ENCODE data around the gene TIMELESS.
"Not testable (repeated sequence)": the region's sequence is repeated elsewhere in the genome, so short reads cannot be mapped to it uniquely, and the experiment has no call there.

TIMELESS gene, protein sequence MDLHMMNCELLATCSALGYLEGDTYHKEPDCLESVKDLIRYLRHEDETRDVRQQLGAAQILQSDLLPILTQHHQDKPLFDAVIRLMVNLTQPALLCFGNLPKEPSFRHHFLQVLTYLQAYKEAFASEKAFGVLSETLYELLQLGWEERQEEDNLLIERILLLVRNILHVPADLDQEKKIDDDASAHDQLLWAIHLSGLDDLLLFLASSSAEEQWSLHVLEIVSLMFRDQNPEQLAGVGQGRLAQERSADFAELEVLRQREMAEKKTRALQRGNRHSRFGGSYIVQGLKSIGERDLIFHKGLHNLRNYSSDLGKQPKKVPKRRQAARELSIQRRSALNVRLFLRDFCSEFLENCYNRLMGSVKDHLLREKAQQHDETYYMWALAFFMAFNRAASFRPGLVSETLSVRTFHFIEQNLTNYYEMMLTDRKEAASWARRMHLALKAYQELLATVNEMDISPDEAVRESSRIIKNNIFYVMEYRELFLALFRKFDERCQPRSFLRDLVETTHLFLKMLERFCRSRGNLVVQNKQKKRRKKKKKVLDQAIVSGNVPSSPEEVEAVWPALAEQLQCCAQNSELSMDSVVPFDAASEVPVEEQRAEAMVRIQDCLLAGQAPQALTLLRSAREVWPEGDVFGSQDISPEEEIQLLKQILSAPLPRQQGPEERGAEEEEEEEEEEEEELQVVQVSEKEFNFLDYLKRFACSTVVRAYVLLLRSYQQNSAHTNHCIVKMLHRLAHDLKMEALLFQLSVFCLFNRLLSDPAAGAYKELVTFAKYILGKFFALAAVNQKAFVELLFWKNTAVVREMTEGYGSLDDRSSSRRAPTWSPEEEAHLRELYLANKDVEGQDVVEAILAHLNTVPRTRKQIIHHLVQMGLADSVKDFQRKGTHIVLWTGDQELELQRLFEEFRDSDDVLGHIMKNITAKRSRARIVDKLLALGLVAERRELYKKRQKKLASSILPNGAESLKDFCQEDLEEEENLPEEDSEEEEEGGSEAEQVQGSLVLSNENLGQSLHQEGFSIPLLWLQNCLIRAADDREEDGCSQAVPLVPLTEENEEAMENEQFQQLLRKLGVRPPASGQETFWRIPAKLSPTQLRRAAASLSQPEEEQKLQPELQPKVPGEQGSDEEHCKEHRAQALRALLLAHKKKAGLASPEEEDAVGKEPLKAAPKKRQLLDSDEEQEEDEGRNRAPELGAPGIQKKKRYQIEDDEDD

DNA sequence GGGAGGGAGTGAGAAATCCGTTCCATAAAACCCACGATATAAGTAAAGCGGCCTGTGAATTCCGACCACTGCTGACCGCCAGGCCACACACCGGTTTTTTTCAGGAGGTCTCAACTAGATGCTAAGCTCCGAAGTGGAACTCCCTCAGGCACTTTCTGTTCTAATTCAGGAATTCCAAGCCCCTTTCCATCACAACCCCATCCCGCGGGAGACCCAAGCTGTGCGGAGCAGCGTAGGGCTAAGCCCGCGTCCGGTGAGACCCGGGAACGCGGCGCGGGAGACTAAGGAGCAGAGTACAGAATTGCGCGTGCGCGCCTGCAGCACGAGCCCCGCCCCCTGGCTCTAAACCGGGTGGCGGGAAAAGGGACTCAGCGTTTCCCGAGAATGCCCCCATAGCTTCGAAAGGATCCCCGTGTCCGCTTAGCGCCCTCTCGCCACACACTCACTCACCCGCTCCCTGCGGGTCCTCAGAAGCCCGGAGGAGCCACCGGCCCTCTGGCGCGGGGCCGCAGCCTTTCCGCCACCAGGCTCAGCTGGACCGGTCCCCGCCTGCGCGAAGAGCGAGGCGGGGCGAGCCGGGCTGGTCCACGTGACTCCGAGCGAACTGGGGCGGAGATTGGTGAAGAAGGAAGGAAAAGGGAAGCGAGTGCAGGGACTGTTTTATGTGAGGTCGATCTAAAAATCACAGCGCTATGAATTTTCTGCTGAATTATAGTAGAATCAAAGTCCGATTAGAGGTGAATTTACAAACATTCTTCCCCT is at the start of gene TIMELESS:
TSS of gene TIMELESS (minus strand) at position 567 of the 762 bp plus-strand sequence. CDS start 15,256 bp downstream, outside the sequence.
- DNase-seq: peak; percentile 91

GRCh38 chr12:56498126-56498902 is 49.1 kb upstream of the TIMELESS start:
- DNase-seq: not testable (repeated sequence)

- peak; percentile 56 for DNase-seq
Observed at GRCh38 chr12:56496704-56497103, 47.5 kb upstream of the TIMELESS start.

GRCh38 chr12:56494481-56494880 is 45.3 kb upstream of the TIMELESS start:
- DNase-seq: not testable (repeated sequence)

DNA sequence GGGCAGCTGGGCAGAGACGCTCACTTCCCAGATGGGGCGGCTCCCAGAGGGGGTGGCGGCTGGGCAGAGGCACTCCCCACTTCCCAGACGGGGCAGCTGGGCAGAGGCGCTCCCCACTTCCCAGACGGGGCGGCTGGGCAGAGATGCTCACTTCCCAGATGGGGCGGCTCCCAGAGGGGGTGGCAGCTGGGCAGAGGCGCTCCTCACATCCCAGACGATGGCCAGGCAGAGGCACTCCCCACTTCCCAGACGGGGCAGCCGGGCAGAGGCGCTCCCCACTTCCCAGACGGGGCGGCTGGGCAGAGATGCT is 44.8 kb upstream of the TIMELESS start:
- not testable (repeated sequence) for DNase-seq

DNA sequence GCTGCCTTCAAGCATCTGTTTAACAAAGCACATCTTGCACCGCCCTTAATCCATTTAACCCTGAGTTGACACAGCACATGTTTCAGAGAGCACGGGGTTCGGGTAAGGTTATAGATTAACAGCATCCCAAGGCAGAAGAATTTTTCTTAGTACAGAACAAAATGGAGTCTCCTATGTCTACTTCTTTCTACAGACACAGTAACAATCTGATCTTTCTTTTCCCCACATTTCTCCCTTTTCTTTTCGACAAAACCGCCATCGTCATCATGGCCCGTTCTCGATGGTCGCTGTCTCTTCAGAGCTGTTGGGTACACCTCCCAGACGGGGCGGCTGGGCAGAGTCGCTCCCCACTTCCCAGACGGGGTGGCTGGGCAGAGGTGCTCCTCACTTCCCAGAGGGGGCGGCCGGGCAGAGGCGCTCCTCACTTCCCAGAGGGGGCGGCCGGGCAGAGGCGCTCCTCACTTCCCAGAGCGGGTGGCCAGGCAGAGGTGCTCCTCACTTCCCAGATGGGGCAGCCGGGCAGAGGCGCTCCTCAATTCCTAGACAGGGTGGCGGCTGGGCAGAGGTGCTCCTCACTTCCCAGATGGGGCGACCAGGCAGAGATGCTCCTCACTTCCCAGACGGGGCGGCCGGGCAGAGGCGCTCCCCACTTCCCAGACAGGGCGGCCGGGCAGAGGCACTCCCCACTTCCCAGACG is 44.3 kb upstream of the TIMELESS start:
- not testable (repeated sequence) for DNase-seq

DNA sequence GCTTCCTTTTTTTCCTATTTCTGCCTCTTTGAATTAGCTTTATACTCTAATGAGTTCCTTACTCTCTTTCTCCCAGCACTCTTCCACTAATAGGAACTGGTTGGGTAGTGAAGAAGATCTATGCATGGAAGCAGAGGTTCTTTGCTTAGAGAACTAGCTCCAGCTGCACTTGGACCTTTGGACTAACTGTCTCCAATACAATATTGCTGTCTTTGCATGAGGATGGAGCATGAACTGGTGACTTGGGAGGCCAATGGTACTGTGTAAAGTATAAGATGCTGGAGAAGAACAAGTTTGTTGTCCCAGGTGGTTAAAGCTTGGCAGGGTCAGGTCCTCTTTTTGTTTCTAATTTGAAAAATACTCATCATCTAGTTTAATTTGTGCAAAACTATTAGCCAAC is 41.1 kb upstream of the TIMELESS start:
- no peak for DNase-seq

DNA sequence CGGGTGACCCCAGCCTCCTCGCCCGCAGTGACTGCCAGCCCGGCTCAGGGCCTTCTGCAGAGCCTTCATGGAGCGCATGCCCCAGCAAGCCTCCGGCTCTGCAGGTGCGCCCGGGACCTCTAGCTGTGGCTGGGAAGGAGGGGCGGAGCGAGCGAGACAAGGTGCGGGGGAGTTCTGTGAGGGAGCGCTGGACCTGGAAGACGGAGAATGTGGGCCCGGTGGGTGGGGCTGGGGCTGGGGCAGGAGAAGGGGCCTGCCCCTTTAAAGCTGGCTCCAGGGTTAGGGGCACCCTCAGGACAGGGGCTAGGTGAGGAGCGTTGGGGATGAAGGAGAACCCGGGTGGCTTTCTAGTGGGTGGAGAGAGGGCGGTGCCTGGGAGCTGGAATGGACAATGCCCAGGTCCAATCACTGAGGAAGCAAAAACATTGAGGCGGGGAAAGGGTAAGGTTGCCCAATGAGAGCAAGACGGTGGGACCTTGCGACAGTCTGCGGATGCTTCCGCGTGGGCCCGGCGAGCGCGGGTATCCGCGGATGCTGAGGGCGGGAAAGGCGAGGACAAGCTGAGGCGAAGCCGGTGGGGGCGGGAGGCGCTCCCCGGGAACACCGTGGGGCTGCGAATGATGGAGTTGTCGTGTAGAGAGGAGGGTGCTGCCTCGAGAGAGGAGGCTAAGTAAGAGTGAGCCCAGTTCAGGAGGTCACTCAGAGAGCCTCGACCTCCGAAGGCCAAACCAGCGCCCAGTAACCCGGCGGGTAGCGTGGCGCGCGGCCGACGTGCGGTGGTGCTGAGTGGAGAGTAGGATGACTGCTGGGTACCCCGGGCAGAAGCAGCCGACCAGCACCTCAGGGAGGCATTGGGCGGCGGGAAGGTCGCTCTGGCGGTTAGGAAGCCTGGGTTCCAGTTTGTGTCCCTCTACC is 39.1 kb upstream of the TIMELESS start, which contains the start of gene GLS2:
TSS of gene GLS2 (minus strand) at position 121 of the 915 bp plus-strand sequence. CDS start at position 78, 43 bp downstream.
- DNase-seq: peak; percentile 56

GRCh38 chr12:56487448-56488040 is 38.3 kb upstream of the TIMELESS start:
- no peak for DNase-seq

DNA sequence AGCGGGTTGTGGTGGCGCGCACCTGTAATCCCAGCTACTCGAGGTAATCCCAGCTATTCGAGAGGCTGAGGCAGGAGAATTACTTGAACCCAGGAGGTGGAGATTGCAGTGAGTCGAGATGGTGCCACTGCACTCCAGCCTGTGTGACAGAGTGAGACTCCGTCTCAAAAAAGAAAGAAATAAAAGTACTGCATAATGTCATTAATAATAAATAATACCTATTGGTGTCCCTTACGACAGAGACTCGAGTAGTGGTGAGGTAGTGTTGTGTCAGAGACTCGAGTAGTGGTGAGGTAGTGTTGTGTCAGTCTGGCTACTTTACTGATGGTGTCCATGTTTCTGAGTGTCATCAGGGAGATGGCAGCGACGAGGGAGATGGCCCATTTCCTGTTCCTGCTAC is 37.5 kb upstream of the TIMELESS start:
- DNase-seq: no peak

- no peak for DNase-seq
Observed at GRCh38 chr12:56484566-56484965, 35.3 kb upstream of the TIMELESS start.

- no peak for DNase-seq
Observed at GRCh38 chr12:56479625-56480024, 30.4 kb upstream of the TIMELESS start.

DNA sequence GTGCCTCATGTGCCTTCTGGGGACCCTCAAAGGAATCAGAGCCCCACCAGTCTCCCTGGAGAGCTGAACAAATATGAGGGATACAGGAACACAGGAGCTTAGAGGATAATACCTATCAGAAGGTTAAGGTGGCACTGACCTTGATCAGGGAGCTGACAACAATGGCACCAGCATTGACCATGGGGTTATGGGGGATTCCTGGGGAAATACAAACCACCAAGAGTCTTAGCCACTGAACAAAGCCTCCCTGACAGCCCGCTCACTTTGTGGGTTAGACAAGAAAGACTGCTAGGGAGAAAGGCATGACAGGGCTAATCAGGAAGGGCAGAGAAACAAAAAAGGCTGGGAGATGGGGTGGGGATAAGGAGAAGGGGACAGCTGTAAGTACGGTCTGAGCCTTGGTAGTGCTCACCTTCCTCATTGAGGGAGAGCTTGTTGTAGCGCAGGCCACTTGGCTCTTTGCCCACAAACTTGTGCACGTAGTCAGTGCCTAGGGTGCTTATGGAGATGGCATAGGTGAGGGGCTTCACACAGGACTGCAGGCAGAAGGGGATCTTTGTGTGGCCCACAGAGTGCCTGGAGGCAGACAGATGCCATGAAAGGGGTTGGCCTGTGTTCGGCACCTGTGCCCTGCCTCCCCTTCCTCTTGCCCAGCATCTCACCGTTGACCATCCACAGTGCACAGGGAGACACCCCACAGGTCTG is 28.4 kb upstream of the TIMELESS start:
- no peak for DNase-seq

- DNase-seq: no peak
Observed at GRCh38 chr12:56476972-56477432, 27.8 kb upstream of the TIMELESS start.

- no peak for DNase-seq
Observed at GRCh38 chr12:56476143-56476542, 26.9 kb upstream of the TIMELESS start.

GRCh38 chr12:56474389-56474788 is 25.2 kb upstream of the TIMELESS start:
- DNase-seq: no peak

DNA sequence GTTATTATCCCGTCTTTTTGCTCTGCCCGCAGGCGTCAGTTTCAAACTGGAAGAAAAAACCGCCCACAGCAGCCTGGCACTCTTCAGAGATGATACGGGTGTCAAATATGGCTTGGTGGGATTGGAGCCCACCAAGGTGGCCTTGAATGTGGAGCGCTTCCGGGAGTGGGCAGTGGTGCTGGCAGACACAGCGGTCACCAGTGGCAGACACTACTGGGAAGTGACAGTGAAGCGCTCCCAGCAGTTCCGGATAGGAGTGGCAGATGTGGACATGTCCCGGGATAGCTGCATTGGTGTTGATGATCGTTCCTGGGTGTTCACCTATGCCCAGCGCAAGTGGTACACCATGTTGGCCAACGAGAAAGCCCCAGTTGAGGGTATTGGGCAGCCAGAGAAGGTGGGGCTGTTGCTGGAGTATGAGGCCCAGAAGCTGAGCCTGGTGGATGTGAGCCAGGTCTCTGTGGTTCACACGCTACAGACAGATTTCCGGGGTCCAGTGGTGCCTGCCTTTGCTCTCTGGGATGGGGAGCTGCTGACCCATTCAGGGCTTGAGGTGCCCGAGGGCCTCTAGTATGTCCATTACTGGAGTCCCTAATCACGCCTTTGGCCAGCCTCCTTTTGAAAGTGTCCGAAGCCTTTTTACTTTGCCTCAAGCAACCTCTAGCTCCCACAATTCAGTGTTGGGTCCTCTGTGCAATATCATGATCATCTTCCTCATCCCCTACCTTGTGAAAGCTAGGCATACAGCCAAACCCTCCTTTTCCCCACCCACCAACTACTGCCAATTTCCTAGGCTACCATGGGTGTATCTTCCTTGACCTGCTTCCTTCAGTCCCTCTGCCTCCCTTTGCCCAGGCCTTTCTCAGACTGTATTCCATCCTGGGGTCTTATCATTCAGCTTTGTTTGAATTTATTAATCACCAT is 20.0 kb upstream of the TIMELESS start:
- no peak for DNase-seq
